ENCODE results near the gene CABLES1.

- TF ChIP-seq CTCF (IDR thresholded peaks at IDR 0.05) (no peak), POLR2AphosphoS5 (IDR thresholded peaks at IDR 0.05; ENCODE audit: low read depth, low read length) (no peak), TCF12 (IDR thresholded peaks at IDR 0.05) (no peak), MAX (IDR thresholded peaks at IDR 0.05; ENCODE audit: low read depth) (no peak), REST (IDR thresholded peaks at IDR 0.05; ENCODE audit: low read depth, low read length) (no peak), GATA2 (CRISPR knock-in tag; IDR thresholded peaks at IDR 0.05) (no peak), FOXJ3 (CRISPR knock-in tag; IDR thresholded peaks at IDR 0.05) (no peak), SIN3A (IDR thresholded peaks at IDR 0.05; ENCODE audit: borderline replicate concordance, low read depth, low read length) (no peak), RFX5 (IDR thresholded peaks at IDR 0.05; ENCODE audit: low read length) (no peak), USF1 (IDR thresholded peaks at IDR 0.05; ENCODE audit: borderline replicate concordance, low read depth) (no peak), NFIC (IDR thresholded peaks at IDR 0.05; ENCODE audit: borderline replicate concordance) (no peak), RXRA (IDR thresholded peaks at IDR 0.05; ENCODE audit: borderline replicate concordance, low read depth) (no peak), FOXM1 (IDR thresholded peaks at IDR 0.05; ENCODE audit: low read depth) (no peak), EP300 (IDR thresholded peaks at IDR 0.05; ENCODE audit: borderline replicate concordance in 1 of 2, low read depth in 1 of 2, low read length in 1 of 2) (no peak)
Measured at GRCh38 chr18:23136326-23137096, 1.2 kb downstream of the CABLES1 start.
